ENCODE data around the gene HYAL3.

DNA sequence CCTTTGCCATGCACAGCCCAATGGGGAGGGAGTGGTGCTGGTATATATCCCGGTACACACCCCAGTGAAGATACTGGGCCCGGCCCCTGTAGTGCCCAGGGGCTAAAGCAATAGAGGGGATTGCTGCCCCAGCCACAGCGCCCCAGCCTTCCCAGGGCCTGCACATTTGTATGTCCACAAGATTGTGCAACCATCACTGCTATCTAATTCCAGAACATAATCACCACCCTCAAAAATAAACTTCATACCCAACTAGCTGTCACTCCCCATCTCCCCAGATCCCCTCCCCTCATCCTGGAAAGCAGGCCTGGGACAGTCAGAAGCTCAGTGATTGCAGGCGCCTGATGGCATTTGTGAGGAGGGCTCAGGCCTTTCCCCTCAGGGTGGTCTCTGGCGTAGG lies 49.7 kb downstream of the HYAL3 start:
- TF ChIP-seq EZH2phosphoT487 (IDR thresholded peaks at IDR 0.05; ENCODE audit: borderline replicate concordance, low read length) (no peak), CTCF (conservative IDR thresholded peaks at IDR 0.05; ENCODE audit: low read depth, low read length) (no peak)
